Skeletal muscle satellite cell (primary cell): Measurements from ENCODE around the gene PLEKHG1.

Experiments used
- H3K27me3 ChIP-seq: 2 replicates; pipeline ENCODE4 v1.7.0; 2013; ENCODE audit warnings: low read length; ENCODE audit not compliant: control insufficient read depth, insufficient read depth
- H3K36me3 ChIP-seq: 2 replicates; pipeline ENCODE4 v1.7.0; 2013; ENCODE audit warnings: mild to moderate bottlenecking, control low read depth, low read length; ENCODE audit not compliant: insufficient read depth
- H3K4me1 ChIP-seq: 2 replicates; pipeline ENCODE4 v1.7.0; 2013; ENCODE audit warnings: low read length; ENCODE audit not compliant: control insufficient read depth, insufficient read depth
- H3K4me2 ChIP-seq: 2 replicates; pipeline ENCODE4 v1.7.0; 2013; ENCODE audit warnings: mild to moderate bottlenecking, low read length
- H3K4me3 ChIP-seq: 2 replicates; pipeline ENCODE4 v1.7.0; 2013; ENCODE audit warnings: low read length
- H3K9ac ChIP-seq: 2 replicates; pipeline ENCODE4 v1.7.0; 2013; ENCODE audit warnings: mild to moderate bottlenecking, low read depth, low read length, moderate library complexity
- H3K9me3 ChIP-seq: replicated peaks from 2 replicates; pipeline ENCODE4 v1.7.0; 2013; ENCODE audit warnings: mild to moderate bottlenecking, control low read depth, low read length

The PLEKHG1 gene

DNA sequence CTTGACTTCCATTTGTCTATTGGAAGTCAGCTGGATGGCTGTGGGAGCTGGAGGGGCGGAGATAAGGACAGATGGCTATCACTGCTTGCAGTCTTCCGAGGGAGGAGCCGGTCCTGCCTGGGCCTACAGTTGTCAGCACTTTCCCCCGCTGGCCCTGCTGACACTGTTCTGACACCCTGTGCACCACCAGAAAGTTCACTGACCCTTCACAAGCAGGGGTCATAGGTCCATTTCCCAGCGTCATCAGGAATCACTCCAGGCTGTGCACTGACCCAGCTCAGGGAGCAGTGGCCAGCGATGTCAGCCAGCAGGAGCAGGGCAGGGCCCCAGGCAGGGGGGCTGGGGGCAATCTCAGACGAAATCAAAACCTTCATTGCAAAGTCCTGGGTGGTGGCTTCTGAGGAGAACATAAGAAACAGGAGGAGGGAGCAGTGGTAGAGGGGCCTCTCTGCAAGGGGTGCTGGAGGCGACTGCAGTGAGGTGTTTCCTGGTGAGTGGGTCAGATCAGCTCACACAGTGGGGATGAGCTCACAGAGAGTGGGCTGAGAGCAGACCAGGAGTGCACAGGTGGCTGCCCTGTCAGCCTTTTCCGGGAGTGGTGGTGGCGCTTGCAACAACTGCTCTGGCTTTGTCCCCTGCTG, 26.5 kb upstream of the PLEKHG1 start:
- no peaks in the 10 kb centered on the region for H3K4me1 ChIP-seq
- H3K9ac ChIP-seq: no peak overlapping the region
- no peaks in the 10 kb centered on the region for H3K9me3 ChIP-seq
- no peaks in the 10 kb centered on the region for H3K36me3 ChIP-seq
- peaks cover 8% of the 10 kb centered on the region for H3K27me3 ChIP-seq
- no peak overlapping the region for H3K4me2 ChIP-seq
- no peak overlapping the region for H3K4me3 ChIP-seq

DNA sequence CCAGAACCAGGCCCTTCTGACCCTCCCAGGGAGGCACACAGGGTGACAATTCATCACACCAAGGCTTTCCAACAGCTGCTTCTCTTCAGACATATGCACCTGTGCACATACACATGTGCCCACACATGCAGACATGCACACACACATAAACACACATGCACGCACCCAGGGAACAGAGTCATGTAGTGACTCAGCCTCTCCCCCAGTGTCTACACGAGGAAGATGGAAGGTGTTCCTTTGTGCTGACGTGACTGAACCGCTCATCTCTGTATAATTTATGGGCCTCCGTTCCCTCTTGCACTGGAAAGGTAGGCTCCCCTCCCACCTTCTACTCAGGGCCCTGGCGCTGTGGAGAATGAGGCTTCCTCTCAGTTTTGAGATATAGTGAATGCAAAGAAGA, 23.8 kb upstream of the PLEKHG1 start:
- H3K9me3 ChIP-seq: no peaks in the 10 kb centered on the region
- H3K4me1 ChIP-seq: no peaks in the 10 kb centered on the region
- H3K4me3 ChIP-seq: no peak overlapping the region
- H3K9ac ChIP-seq: no peak overlapping the region
- no peaks in the 10 kb centered on the region for H3K36me3 ChIP-seq
- peaks cover 11% of the 10 kb centered on the region for H3K27me3 ChIP-seq
- H3K4me2 ChIP-seq: no peak overlapping the region

GRCh38 chr6:150576651-150577226, 22.9 kb upstream of the PLEKHG1 start:
- H3K36me3 ChIP-seq: no peaks in the 10 kb centered on the region
- no peak overlapping the region for H3K4me3 ChIP-seq
- H3K9me3 ChIP-seq: no peaks in the 10 kb centered on the region
- H3K4me1 ChIP-seq: no peaks in the 10 kb centered on the region
- H3K9ac ChIP-seq: no peak overlapping the region
- no peak overlapping the region for H3K4me2 ChIP-seq
- peaks cover 11% of the 10 kb centered on the region for H3K27me3 ChIP-seq

GRCh38 chr6:150579611-150580010, 20.1 kb upstream of the PLEKHG1 start:
- Histone ChIP-seq H3K9me3 (no peaks in the 10 kb centered on the region), H3K36me3 (no peaks in the 10 kb centered on the region), H3K27me3 (peaks cover 3% of the 10 kb centered on the region), H3K9ac (no peak overlapping the region), H3K4me3 (no peak overlapping the region), H3K4me1 (no peaks in the 10 kb centered on the region), H3K4me2 (no peak overlapping the region)

- Histone ChIP-seq H3K27me3 (peaks cover 3% of the 10 kb centered on the region), H3K9ac (no peak overlapping the region), H3K4me3 (no peak overlapping the region), H3K4me2 (no peak overlapping the region), H3K4me1 (no peaks in the 10 kb centered on the region), H3K36me3 (no peaks in the 10 kb centered on the region), H3K9me3 (no peaks in the 10 kb centered on the region)
Measured at GRCh38 chr6:150580489-150580888, 19.2 kb upstream of the PLEKHG1 start.

- H3K4me2 ChIP-seq: no peak overlapping the region
- H3K4me1 ChIP-seq: no peaks in the 10 kb centered on the region
- H3K9me3 ChIP-seq: no peaks in the 10 kb centered on the region
- peaks cover 3% of the 10 kb centered on the region for H3K27me3 ChIP-seq
- H3K36me3 ChIP-seq: no peaks in the 10 kb centered on the region
- H3K9ac ChIP-seq: no peak overlapping the region
- no peak overlapping the region for H3K4me3 ChIP-seq
Measured at GRCh38 chr6:150584065-150584464, 15.6 kb upstream of the PLEKHG1 start.

- H3K4me3 ChIP-seq: no peak overlapping the region
- H3K9ac ChIP-seq: no peak overlapping the region
- no peaks in the 10 kb centered on the region for H3K4me1 ChIP-seq
- no peak overlapping the region for H3K4me2 ChIP-seq
- peaks cover 3% of the 10 kb centered on the region for H3K27me3 ChIP-seq
- no peaks in the 10 kb centered on the region for H3K9me3 ChIP-seq
- no peaks in the 10 kb centered on the region for H3K36me3 ChIP-seq
Measured at GRCh38 chr6:150584596-150584995, 15.1 kb upstream of the PLEKHG1 start.

- Histone ChIP-seq H3K36me3 (no peaks in the 10 kb centered on the region), H3K4me2 (no peak overlapping the region), H3K4me3 (no peak overlapping the region), H3K27me3 (peaks cover 15% of the 10 kb centered on the region), H3K9ac (no peak overlapping the region), H3K4me1 (no peaks in the 10 kb centered on the region), H3K9me3 (no peaks in the 10 kb centered on the region)
Measured at GRCh38 chr6:150586850-150587359, 12.8 kb upstream of the PLEKHG1 start.

DNA sequence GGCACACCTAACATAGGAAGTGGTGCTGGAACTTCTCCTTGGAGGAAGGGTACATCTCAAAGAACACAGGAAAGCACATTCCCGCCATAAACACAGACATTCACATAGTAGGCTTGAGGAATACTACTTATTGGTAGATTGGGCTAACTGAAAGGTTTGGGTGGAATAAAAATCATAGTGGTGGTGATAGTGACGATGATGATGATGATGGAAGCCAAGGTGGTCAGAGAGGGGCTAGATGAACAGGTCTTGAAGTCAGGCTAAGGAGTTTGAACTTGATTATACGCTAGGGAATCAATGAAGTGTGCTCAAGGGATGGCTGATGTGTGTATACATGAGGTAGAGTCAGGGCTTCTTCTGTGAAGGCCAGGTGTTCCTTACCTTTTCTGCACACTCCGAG, 12.0 kb upstream of the PLEKHG1 start:
- Histone ChIP-seq H3K4me2 (no peak overlapping the region), H3K27me3 (peaks cover 22% of the 10 kb centered on the region), H3K36me3 (no peaks in the 10 kb centered on the region), H3K4me3 (no peak overlapping the region), H3K9me3 (no peaks in the 10 kb centered on the region), H3K4me1 (no peaks in the 10 kb centered on the region), H3K9ac (no peak overlapping the region)

DNA sequence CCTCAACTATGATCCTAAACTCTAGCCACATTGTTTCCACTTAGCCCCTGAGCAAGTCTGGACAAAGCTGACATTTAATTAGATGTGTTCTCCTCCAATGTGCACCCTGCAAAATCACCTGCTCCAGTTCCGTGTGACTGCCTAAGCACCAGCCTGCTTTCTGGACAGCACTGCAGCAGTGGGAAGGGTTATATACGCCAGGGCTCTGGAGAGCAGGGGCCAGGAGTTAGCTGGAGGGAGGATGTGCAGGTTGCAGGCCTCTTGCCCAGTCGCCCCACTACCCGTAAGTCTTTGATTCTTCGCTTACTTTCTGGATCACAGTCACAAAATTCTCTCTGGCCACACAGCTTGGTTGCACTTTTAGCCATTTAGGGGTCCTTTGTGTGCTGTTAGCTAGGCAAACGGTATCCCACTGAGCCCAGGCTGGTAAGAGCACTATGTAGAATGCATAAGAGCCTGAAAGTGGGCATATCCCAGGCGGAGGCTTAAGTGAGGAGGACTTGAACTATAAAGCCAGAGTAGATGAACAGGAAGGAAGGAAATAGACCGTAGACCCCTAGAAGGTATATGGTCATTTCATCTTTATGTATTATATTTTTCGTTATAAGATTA, 10.7 kb upstream of the PLEKHG1 start:
- Histone ChIP-seq H3K4me1 (no peaks in the 10 kb centered on the region), H3K4me2 (no peak overlapping the region), H3K27me3 (peaks cover 24% of the 10 kb centered on the region), H3K9me3 (no peaks in the 10 kb centered on the region), H3K9ac (no peak overlapping the region), H3K4me3 (no peak overlapping the region), H3K36me3 (no peaks in the 10 kb centered on the region)

- no peak overlapping the region for H3K4me2 ChIP-seq
- peaks cover 24% of the 10 kb centered on the region for H3K27me3 ChIP-seq
- H3K4me3 ChIP-seq: no peak overlapping the region
- H3K9me3 ChIP-seq: no peaks in the 10 kb centered on the region
- no peaks in the 10 kb centered on the region for H3K4me1 ChIP-seq
- no peaks in the 10 kb centered on the region for H3K36me3 ChIP-seq
- no peak overlapping the region for H3K9ac ChIP-seq
Measured at GRCh38 chr6:150589852-150590251, 9.8 kb upstream of the PLEKHG1 start.

GRCh38 chr6:150590446-150590845, 9.2 kb upstream of the PLEKHG1 start:
- Histone ChIP-seq H3K9ac (no peak overlapping the region), H3K4me3 (no peak overlapping the region), H3K27me3 (peaks cover 24% of the 10 kb centered on the region), H3K4me1 (no peaks in the 10 kb centered on the region), H3K9me3 (no peaks in the 10 kb centered on the region), H3K4me2 (no peak overlapping the region), H3K36me3 (no peaks in the 10 kb centered on the region)
